ENCODE data around the gene ECM1.

Gene ECM1

DNA sequence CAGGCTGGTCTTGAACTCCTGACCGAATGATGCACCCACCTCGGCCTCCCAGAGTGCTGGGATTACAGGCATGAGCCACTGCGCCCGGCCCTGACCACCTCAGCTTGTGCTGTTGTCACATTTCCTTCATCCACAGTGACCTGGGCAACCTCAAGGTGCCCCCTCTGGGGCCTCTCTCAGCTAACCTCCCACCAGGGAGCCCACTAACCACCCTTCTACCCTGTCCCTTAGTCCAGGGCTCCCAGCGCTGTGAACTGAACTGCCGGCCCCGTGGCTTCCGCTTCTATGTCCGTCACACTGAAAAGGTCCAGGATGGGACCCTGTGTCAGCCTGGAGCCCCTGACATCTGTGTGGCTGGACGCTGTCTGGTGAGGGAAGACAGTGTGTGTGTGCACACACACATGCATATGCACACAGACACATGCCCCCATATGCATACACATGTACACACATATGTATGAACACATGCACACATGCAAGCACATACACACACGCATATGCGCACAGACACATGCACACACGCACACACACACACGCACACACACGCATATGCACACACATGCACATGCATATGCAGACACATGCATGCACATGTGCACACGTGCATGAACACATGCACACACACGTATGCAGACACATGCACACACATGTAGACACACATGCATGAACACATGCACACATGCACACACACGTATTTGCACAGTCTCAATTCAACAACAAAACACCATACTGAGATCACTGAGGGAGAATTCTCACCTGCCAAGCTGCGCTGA lies 47.5 kb downstream of the ECM1 start:
- FAIRE-seq (no peak), DNase-seq (ENCODE audit: insufficient read length) (no peak)
- TF ChIP-seq POLR2AphosphoS5 (IDR thresholded peaks at IDR 0.05; ENCODE audit: low read depth, low read length) (no peak; the same call in 1 of the 2 replicates), POLR2A (IDR thresholded peaks at IDR 0.05; ENCODE audit: low read depth, low read length) (no peak), TAF1 (IDR thresholded peaks at IDR 0.05; ENCODE audit: borderline replicate concordance, low read depth, low read length) (no peak)

DNA sequence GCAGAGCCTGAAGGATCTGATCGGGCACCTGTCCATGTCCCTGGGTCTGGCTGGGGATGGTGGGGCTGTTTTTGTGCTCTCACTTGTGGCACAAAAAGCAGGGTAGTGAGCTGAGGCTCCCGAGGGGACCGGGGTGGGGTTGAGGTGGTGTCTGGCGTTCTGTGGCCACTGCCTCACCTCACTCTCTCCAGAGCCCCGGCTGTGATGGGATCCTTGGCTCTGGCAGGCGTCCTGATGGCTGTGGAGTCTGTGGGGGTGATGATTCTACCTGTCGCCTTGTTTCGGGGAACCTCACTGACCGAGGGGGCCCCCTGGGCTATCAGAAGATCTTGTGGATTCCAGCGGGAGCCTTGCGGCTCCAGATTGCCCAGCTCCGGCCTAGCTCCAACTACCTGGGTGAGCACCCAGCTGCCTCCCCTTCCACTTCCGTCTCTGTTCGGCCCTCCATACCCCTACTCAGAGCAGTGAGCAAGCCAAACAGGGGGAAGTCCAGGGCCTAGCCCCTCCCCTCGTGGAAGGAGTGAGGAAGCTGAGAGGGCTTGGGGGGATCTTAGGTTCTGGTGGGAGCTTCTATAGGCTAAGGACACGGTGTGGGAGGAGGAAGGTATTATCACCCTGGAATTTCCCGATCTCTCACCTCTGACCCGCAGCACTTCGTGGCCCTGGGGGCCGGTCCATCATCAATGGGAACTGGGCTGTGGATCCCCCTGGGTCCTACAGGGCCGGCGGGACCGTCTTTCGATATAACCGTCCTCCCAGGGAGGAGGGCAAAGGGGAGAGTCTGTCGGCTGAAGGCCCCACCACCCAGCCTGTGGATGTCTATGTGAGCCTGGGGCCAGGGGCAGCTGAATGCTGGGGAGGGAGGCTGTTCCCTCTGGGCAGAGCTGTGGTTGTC lies 48.3 kb downstream of the ECM1 start:
- FAIRE-seq (no peak), DNase-seq (ENCODE audit: insufficient read length) (no peak)
- TF ChIP-seq POLR2A (IDR thresholded peaks at IDR 0.05; ENCODE audit: low read depth, low read length) (no peak), POLR2AphosphoS5 (IDR thresholded peaks at IDR 0.05; ENCODE audit: low read depth, low read length) (no peak)

DNA sequence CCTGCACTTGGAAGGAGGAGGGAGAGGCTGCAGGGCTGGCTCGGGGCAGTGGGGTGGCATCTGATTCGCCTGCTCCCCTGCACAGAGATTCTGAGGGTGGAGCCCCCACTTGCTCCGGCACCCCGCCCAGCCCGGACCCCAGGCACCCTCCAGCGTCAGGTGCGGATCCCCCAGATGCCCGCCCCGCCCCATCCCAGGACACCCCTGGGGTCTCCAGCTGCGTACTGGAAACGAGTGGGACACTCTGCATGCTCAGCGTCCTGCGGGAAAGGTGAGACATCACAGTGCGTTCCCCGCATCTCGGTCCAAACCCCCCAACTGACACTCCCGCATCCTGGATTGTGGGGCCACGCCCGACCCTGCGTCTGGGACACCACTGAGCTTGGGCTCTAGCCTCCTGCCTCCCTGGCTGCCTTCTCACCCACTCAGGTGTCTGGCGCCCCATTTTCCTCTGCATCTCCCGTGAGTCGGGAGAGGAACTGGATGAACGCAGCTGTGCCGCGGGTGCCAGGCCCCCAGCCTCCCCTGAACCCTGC lies 49.2 kb downstream of the ECM1 start:
- DNase-seq (ENCODE audit: insufficient read length) (peak; percentile 9), FAIRE-seq (no peak)
- TF ChIP-seq POLR2AphosphoS5 (IDR thresholded peaks at IDR 0.05; ENCODE audit: low read depth, low read length), result no peak
- no peak for TF ChIP-seq TAF1 (IDR thresholded peaks at IDR 0.05; ENCODE audit: borderline replicate concordance, low read depth, low read length)
- no peak for TF ChIP-seq POLR2A (IDR thresholded peaks at IDR 0.05; ENCODE audit: low read depth, low read length)

DNA sequence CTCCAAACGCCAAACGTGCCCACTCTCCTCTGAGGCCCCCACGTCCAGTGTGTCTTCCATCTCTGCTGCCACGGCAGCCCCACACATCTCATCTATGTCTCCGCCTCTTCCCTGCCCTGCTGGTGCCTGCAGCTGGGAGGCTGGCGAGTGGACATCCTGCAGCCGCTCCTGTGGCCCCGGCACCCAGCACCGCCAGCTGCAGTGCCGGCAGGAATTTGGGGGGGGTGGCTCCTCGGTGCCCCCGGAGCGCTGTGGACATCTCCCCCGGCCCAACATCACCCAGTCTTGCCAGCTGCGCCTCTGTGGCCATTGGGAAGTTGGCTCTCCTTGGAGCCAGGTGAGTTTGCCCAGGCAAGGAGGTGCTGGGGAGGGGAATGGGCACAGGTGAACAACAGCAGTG lies 49.9 kb downstream of the ECM1 start:
- TF ChIP-seq POLR2A (IDR thresholded peaks at IDR 0.05; ENCODE audit: low read depth, low read length) (no peak), POLR2AphosphoS5 (IDR thresholded peaks at IDR 0.05; ENCODE audit: low read depth, low read length) (no peak), TAF1 (IDR thresholded peaks at IDR 0.05; ENCODE audit: borderline replicate concordance, low read depth, low read length) (no peak)
- DNase-seq (ENCODE audit: insufficient read length), result no peak
- FAIRE-seq, result no peak

DNA sequence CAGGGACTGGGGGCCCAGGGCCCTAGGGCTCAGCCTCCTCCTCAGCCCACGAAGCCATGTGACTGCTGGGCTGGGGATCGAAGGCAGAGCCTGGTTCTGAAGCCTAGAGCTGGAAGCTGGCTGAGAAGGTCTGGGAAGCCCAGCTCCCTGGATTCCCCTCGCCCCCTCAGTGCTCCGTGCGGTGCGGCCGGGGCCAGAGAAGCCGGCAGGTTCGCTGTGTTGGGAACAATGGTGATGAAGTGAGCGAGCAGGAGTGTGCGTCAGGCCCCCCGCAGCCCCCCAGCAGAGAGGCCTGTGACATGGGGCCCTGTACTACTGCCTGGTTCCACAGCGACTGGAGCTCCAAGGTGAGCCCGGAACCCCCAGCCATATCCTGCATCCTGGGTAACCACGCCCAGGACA lies 50.4 kb downstream of the ECM1 start:
- no peak for FAIRE-seq

DNA sequence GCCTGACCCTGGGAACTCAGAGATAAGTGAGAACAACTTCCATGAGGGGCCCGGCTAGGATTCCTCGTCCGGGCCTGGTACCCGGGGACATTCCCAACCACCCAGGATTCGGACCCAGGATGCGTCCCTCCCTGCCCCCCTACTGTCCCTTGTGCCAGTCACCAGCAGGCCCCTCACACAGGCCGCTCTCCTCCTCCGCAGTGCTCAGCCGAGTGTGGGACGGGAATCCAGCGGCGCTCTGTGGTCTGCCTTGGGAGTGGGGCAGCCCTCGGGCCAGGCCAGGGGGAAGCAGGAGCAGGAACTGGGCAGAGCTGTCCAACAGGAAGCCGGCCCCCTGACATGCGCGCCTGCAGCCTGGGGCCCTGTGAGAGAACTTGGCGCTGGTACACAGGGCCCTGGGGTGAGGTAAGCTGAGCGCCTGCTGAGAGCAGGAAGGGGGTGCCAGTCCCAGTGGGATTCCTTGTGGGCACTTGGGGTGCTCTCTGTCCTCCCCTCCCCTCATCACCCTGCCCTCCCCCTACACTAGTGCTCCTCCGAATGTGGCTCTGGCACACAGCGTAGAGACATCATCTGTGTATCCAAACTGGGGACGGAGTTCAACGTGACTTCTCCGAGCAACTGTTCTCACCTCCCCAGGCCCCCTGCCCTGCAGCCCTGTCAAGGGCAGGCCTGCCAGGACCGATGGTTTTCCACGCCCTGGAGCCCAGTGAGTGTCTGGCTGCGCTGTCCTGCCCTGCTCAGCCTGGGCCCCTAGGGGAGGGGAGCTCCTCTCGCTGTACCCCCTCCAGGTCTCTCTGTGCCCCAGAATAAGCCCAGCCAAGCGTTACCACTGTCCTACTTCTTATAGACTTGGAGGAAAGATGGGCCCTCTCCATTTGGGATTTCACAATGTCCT lies 51.1 kb downstream of the ECM1 start:
- DNase-seq (ENCODE audit: insufficient read length) (peak; percentile 19), FAIRE-seq (no peak)
- TF ChIP-seq POLR2A (IDR thresholded peaks at IDR 0.05; ENCODE audit: low read depth, low read length) (no peak), POLR2AphosphoS5 (IDR thresholded peaks at IDR 0.05; ENCODE audit: low read depth, low read length) (no peak), TAF1 (IDR thresholded peaks at IDR 0.05; ENCODE audit: borderline replicate concordance, low read depth, low read length) (no peak)

More for the DNA sequence above, 50.4 kb downstream of the ECM1 start:
- DNase-seq (ENCODE audit: insufficient read length), result no peak
- TF ChIP-seq POLR2AphosphoS5 (IDR thresholded peaks at IDR 0.05; ENCODE audit: low read depth, low read length), result no peak
- TF ChIP-seq POLR2A (IDR thresholded peaks at IDR 0.05; ENCODE audit: low read depth, low read length), result no peak
- no peak for TF ChIP-seq TAF1 (IDR thresholded peaks at IDR 0.05; ENCODE audit: borderline replicate concordance, low read depth, low read length)

DNA sequence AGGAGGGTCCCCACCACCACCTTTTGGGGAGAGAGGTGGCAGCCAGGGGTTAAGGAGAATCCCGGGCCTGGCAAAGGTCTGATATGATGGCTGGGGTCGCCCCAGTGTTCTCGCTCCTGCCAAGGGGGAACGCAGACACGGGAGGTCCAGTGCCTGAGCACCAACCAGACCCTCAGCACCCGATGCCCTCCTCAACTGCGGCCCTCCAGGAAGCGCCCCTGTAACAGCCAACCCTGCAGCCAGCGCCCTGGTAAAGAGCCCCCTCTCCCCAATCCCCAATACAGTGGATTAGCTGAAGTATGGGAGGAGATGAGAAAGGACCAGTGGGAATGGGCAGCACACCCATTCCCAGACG lies 51.7 kb downstream of the ECM1 start:
- FAIRE-seq, result no peak
- no peak for DNase-seq (ENCODE audit: insufficient read length)
- TF ChIP-seq POLR2AphosphoS5 (IDR thresholded peaks at IDR 0.05; ENCODE audit: low read depth, low read length), result no peak
- no peak for TF ChIP-seq POLR2A (IDR thresholded peaks at IDR 0.05; ENCODE audit: low read depth, low read length)
- no peak for TF ChIP-seq TAF1 (IDR thresholded peaks at IDR 0.05; ENCODE audit: borderline replicate concordance, low read depth, low read length)

DNA sequence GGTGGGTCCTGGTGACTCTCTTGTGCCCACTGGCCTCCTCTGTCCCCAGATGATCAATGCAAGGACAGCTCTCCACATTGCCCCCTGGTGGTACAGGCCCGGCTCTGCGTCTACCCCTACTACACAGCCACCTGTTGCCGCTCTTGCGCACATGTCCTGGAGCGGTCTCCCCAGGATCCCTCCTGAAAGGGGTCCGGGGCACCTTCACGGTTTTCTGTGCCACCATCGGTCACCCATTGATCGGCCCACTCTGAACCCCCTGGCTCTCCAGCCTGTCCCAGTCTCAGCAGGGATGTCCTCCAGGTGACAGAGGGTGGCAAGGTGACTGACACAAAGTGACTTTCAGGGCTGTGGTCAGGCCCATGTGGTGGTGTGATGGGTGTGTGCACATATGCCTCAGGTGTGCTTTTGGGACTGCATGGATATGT lies 52.1 kb downstream of the ECM1 start:
- TF ChIP-seq POLR2A (IDR thresholded peaks at IDR 0.05; ENCODE audit: low read depth, low read length) (no peak), TAF1 (IDR thresholded peaks at IDR 0.05; ENCODE audit: borderline replicate concordance, low read depth, low read length) (no peak), POLR2AphosphoS5 (IDR thresholded peaks at IDR 0.05; ENCODE audit: low read depth, low read length) (no peak)
- FAIRE-seq (peak; percentile 92), DNase-seq (ENCODE audit: insufficient read length) (peak; percentile 86)

DNA sequence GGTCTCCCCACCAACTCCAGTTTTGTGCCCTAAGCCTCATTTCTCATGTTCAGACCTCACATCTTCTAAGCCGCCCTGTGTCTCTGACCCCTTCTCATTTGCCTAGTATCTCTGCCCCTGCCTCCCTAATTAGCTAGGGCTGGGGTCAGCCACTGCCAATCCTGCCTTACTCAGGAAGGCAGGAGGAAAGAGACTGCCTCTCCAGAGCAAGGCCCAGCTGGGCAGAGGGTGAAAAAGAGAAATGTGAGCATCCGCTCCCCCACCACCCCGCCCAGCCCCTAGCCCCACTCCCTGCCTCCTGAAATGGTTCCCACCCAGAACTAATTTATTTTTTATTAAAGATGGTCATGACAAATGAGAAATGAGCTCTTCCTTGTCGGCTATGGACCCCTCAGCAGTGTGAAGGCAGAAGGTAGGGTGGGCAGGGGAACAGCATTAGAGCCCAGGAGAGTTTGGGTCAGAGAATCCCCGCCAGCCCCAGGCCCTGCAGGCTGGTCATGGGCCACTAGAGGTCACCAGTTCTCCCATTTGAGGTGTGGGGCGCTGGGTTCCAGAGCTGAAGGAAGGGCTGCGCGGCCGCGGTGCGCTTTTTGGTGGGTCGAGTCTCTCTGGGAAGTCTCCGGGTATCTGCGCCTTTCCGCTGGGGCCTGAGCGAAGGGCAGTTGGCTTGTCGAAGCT lies 52.8 kb downstream of the ECM1 start:
- DNase-seq (ENCODE audit: insufficient read length) (peak; percentile 72), FAIRE-seq (peak; percentile 60)
- peak; percentile 21; the same call in 1 of the 2 replicates for TF ChIP-seq POLR2AphosphoS5 (IDR thresholded peaks at IDR 0.05; ENCODE audit: low read depth, low read length)
- no peak for TF ChIP-seq TAF1 (IDR thresholded peaks at IDR 0.05; ENCODE audit: borderline replicate concordance, low read depth, low read length)
- no peak for TF ChIP-seq POLR2A (IDR thresholded peaks at IDR 0.05; ENCODE audit: low read depth, low read length)

DNA sequence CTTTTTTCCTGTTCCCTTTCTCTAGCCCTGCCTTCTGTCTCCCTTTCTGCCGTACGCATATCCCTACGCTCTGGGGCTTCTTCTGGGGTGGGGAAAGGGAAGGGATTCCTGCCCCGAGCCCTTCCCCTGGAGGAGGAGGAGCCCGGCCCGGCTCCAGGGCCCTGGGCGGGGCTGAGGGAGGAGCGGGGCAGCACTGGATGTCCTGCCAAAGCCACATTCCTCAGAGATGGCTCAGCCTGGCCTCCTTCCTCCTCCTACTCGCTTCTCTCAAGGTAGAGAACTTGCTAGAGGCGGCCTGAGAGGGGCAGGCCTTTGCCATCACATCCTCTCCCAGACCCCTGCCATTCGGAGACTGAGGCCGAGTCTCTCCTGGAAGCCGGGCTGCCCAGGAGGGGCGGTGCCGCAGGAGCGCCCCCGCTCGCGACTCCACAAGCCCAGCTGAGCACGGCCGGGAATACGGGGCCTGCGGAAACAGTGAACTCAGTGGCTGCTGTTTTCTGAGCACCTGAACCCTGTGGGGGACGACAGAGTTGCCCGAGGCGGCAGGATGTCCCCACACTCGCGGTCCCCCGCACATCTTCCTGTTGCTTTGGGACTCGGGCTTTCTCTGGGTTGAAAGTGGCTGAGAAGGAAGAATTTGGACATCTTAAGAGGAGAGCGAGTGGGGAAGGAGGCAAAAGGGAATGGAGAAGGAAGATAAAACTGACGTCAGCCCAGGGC lies 53.5 kb downstream of the ECM1 start:
- TF ChIP-seq POLR2AphosphoS5 (IDR thresholded peaks at IDR 0.05; ENCODE audit: low read depth, low read length) (peak; percentile 14; the same call in 1 of the 2 replicates), POLR2A (IDR thresholded peaks at IDR 0.05; ENCODE audit: low read depth, low read length) (no peak; the same call in 1 of the 2 replicates)
- FAIRE-seq, result peak; percentile 73
- peak; percentile 54 for DNase-seq (ENCODE audit: insufficient read length)

Measured in GM12892 (cell line).